ENCODE measurements around the gene TMEM86B. TPM values are rescaled to one million over a fixed set of nuclear protein-coding genes. Genes with fewer than 3 reads are reported as not detected.
A peak's percentile ranks its signal among the peaks of the same experiment; 100 is the strongest.

TMEM86B gene
- polyA plus RNA-seq, 4 donors = 22.8 to 255 (median 72.6) TPM

GRCh38 chr19:55270172-55270942, 41.8 kb upstream of the TMEM86B start:
- WGBS, 3 donors = 84 to 94% (median 91%) methylated on average over 25 of the region's 25 CpGs
- no peak for FAIRE-seq
- no peak overlapping the region for H3K27ac ChIP-seq (ENCODE audit: low read depth in 1 of 3, low read length in 2 of 3)

GRCh38 chr19:55269299-55269698, 40.7 kb upstream of the TMEM86B start:
- Histone ChIP-seq H3K9me3 (ENCODE audit: control insufficient read depth in 2 of 2, insufficient read depth in 1 of 2, low read depth in 1 of 2, low read length in 1 of 2) (peaks cover 0 to 3% of the 10 kb centered on the region in 2 donors), H3K27ac (ENCODE audit: low read depth in 1 of 3, low read length in 2 of 3) (no peak overlapping the region), H3K27me3 (ENCODE audit: control insufficient read depth in 3 of 3, insufficient read depth in 3 of 3, low read length in 3 of 3) (no peaks in the 10 kb centered on the region), H3K4me3 (ENCODE audit: low read depth in 1 of 3, low read length in 3 of 3) (no peak overlapping the region), H3K36me3 (ENCODE audit: control insufficient read depth in 3 of 3, insufficient read depth in 2 of 3, low read depth in 1 of 3, low read length in 3 of 3) (peaks cover 3 to 56% (median 4%) of the 10 kb centered on the region in 3 donors), H3K4me1 (ENCODE audit: control insufficient read depth in 3 of 3, insufficient read depth in 2 of 3, low read depth in 1 of 3, low read length in 2 of 3) (peaks cover 0 to 4% (median 0%) of the 10 kb centered on the region in 3 donors)
- no peak for DNase-seq
- no peak for FAIRE-seq
- WGBS, 3 donors = 93 to 97% (median 95%) methylated on average over 8 of the region's 8 CpGs

More at GRCh38 chr19:55270172-55270942, 41.8 kb upstream of the TMEM86B start:
- Histone ChIP-seq H3K27me3 (ENCODE audit: control insufficient read depth in 3 of 3, insufficient read depth in 3 of 3, low read length in 3 of 3) (no peaks in the 10 kb centered on the region), H3K4me1 (ENCODE audit: control insufficient read depth in 3 of 3, insufficient read depth in 2 of 3, low read depth in 1 of 3, low read length in 2 of 3) (peaks cover 0 to 4% (median 0%) of the 10 kb centered on the region in 3 donors), H3K9me3 (ENCODE audit: control insufficient read depth in 2 of 2, insufficient read depth in 1 of 2, low read depth in 1 of 2, low read length in 1 of 2) (peaks cover 0 to 3% of the 10 kb centered on the region in 2 donors), H3K36me3 (ENCODE audit: control insufficient read depth in 3 of 3, insufficient read depth in 2 of 3, low read depth in 1 of 3, low read length in 3 of 3) (peaks cover 3 to 60% (median 4%) of the 10 kb centered on the region in 3 donors), H3K4me3 (ENCODE audit: low read depth in 1 of 3, low read length in 3 of 3) (no peak overlapping the region)
- DNase-seq = peak in 1 of 2 donors; percentile 18

DNA sequence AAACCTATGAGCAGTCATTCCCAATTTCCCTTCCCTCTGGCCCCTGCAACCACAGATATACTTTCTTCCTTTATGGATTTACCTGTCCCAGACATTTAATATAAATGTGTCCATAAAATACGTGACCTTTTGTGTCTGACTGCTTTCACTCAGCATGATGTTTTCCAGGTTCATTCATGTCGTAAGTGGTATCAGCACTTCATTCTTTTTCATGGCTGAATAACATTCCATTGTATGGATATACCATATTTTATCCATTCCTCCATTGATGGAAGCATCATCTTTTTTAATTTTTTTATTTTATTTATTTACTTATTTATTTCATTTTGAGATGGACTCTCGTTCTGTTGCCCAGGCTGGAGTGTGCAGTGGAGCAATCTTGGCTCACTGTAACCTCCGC, 38.3 kb upstream of the TMEM86B start:
- Histone ChIP-seq H3K27ac (ENCODE audit: low read depth in 1 of 3, low read length in 2 of 3) (no peak overlapping the region), H3K9me3 (ENCODE audit: control insufficient read depth in 2 of 2, insufficient read depth in 1 of 2, low read depth in 1 of 2, low read length in 1 of 2) (peaks cover 0 to 3% of the 10 kb centered on the region in 2 donors), H3K36me3 (ENCODE audit: control insufficient read depth in 3 of 3, insufficient read depth in 2 of 3, low read depth in 1 of 3, low read length in 3 of 3) (peaks cover 0 to 43% (median 0%) of the 10 kb centered on the region in 3 donors), H3K4me1 (ENCODE audit: control insufficient read depth in 3 of 3, insufficient read depth in 2 of 3, low read depth in 1 of 3, low read length in 2 of 3) (peaks cover 0 to 4% (median 0%) of the 10 kb centered on the region in 3 donors), H3K4me3 (ENCODE audit: low read depth in 1 of 3, low read length in 3 of 3) (no peak overlapping the region), H3K27me3 (ENCODE audit: control insufficient read depth in 3 of 3, insufficient read depth in 3 of 3, low read length in 3 of 3) (no peaks in the 10 kb centered on the region)
- no peak for DNase-seq
- no peak for FAIRE-seq
- WGBS, 3 donors = 97 to 99% (median 98%) methylated on average over 4 of the region's 4 CpGs

DNA sequence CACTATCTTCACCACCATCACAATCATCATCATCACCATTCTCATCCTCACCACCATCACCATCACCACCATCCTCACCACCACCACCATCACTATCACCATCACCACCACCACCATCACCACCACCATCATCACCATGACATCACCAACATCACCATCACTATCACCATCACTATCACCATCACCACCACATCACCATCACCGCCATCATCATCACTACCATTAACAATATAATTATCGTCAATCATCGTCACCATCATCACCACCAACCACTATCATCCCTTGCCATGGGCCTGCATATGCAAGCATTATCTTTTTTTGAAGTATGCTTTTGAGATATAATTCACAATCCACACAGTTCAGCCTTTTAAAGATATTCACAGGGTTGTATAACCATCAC, 37.8 kb upstream of the TMEM86B start:
- Histone ChIP-seq H3K27ac (ENCODE audit: low read depth in 1 of 3, low read length in 2 of 3) (no peak overlapping the region), H3K36me3 (ENCODE audit: control insufficient read depth in 3 of 3, insufficient read depth in 2 of 3, low read depth in 1 of 3, low read length in 3 of 3) (peaks cover 0 to 39% (median 0%) of the 10 kb centered on the region in 3 donors), H3K9me3 (ENCODE audit: control insufficient read depth in 2 of 2, insufficient read depth in 1 of 2, low read depth in 1 of 2, low read length in 1 of 2) (peaks cover 0 to 3% of the 10 kb centered on the region in 2 donors), H3K27me3 (ENCODE audit: control insufficient read depth in 3 of 3, insufficient read depth in 3 of 3, low read length in 3 of 3) (no peaks in the 10 kb centered on the region), H3K4me3 (ENCODE audit: low read depth in 1 of 3, low read length in 3 of 3) (no peak overlapping the region), H3K4me1 (ENCODE audit: control insufficient read depth in 3 of 3, insufficient read depth in 2 of 3, low read depth in 1 of 3, low read length in 2 of 3) (peaks cover 0 to 4% (median 0%) of the 10 kb centered on the region in 3 donors)
- DNase-seq (no peak), FAIRE-seq (no peak)
- WGBS, 3 donors = 93 to 97% (median 97%) methylated on average over 3 of the region's 3 CpGs

- FAIRE-seq = no peak
- Histone ChIP-seq H3K27me3 (ENCODE audit: control insufficient read depth in 3 of 3, insufficient read depth in 3 of 3, low read length in 3 of 3) (no peaks in the 10 kb centered on the region), H3K4me3 (ENCODE audit: low read depth in 1 of 3, low read length in 3 of 3) (no peak overlapping the region), H3K9me3 (ENCODE audit: control insufficient read depth in 2 of 2, insufficient read depth in 1 of 2, low read depth in 1 of 2, low read length in 1 of 2) (peaks cover 0 to 3% of the 10 kb centered on the region in 2 donors), H3K36me3 (ENCODE audit: control insufficient read depth in 3 of 3, insufficient read depth in 2 of 3, low read depth in 1 of 3, low read length in 3 of 3) (peaks cover 0 to 34% (median 0%) of the 10 kb centered on the region in 3 donors), H3K4me1 (ENCODE audit: control insufficient read depth in 3 of 3, insufficient read depth in 2 of 3, low read depth in 1 of 3, low read length in 2 of 3) (peaks cover 0 to 4% (median 0%) of the 10 kb centered on the region in 3 donors), H3K27ac (ENCODE audit: low read depth in 1 of 3, low read length in 2 of 3) (no peak overlapping the region)
- WGBS, 3 donors = 88 to 96% (median 93%) methylated on average over 10 to 12 of the region's 12 CpGs
- no peak for DNase-seq
Observed at GRCh38 chr19:55265723-55266386, 37.3 kb upstream of the TMEM86B start.

DNA sequence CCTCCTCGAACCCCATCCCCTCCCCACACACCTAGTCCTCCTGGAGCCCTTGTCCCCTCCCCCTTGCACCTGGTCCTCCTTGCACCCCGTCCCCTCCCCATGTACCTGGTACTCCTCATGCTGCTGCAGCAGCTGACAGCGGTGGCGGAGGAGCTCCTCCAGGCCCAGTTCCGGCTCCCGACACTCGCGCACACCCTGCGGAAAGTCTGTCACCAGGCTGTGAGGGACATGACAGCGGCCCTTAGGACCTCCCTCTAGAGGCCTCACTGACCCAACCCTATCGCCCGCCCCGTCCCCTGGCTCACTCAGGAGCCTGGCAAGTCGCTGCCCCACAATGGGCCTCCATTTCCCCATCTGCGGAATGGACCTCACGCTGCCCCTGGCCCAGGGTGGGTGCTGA, 36.6 kb upstream of the TMEM86B start:
- Histone ChIP-seq H3K9me3 (ENCODE audit: control insufficient read depth in 2 of 2, insufficient read depth in 1 of 2, low read depth in 1 of 2, low read length in 1 of 2) (peaks cover 0 to 3% of the 10 kb centered on the region in 2 donors), H3K4me1 (ENCODE audit: control insufficient read depth in 3 of 3, insufficient read depth in 2 of 3, low read depth in 1 of 3, low read length in 2 of 3) (no peaks in the 10 kb centered on the region), H3K27ac (ENCODE audit: low read depth in 1 of 3, low read length in 2 of 3) (no peak overlapping the region), H3K36me3 (ENCODE audit: control insufficient read depth in 3 of 3, insufficient read depth in 2 of 3, low read depth in 1 of 3, low read length in 3 of 3) (peaks cover 0 to 30% (median 0%) of the 10 kb centered on the region in 3 donors), H3K4me3 (ENCODE audit: low read depth in 1 of 3, low read length in 3 of 3) (no peak overlapping the region), H3K27me3 (ENCODE audit: control insufficient read depth in 3 of 3, insufficient read depth in 3 of 3, low read length in 3 of 3) (no peaks in the 10 kb centered on the region)
- WGBS, 3 donors = 91 to 96% (median 93%) methylated on average over 16 of the region's 16 CpGs
- DNase-seq (no peak), FAIRE-seq (no peak)

GRCh38 chr19:55264531-55264930, 36.0 kb upstream of the TMEM86B start:
- H3K27me3 ChIP-seq (ENCODE audit: control insufficient read depth in 3 of 3, insufficient read depth in 3 of 3, low read length in 3 of 3) = no peaks in the 10 kb centered on the region
- FAIRE-seq (no peak), DNase-seq (no peak)
- H3K4me1 ChIP-seq (ENCODE audit: control insufficient read depth in 3 of 3, insufficient read depth in 2 of 3, low read depth in 1 of 3, low read length in 2 of 3) = peaks cover 0 to 5% (median 0%) of the 10 kb centered on the region in 3 donors
- H3K4me3 ChIP-seq (ENCODE audit: low read depth in 1 of 3, low read length in 3 of 3) = no peak overlapping the region
- peaks cover 0 to 24% (median 0%) of the 10 kb centered on the region in 3 donors for H3K36me3 ChIP-seq (ENCODE audit: control insufficient read depth in 3 of 3, insufficient read depth in 2 of 3, low read depth in 1 of 3, low read length in 3 of 3)
- H3K9me3 ChIP-seq (ENCODE audit: control insufficient read depth in 2 of 2, insufficient read depth in 1 of 2, low read depth in 1 of 2, low read length in 1 of 2) = peaks cover 0 to 3% of the 10 kb centered on the region in 2 donors
- no peak overlapping the region for H3K27ac ChIP-seq (ENCODE audit: low read depth in 1 of 3, low read length in 2 of 3)
- 84 to 95% (median 90%) methylated on average over 5 of the region's 5 CpGs for WGBS, 3 donors

- peaks cover 0 to 21% (median 0%) of the 10 kb centered on the region in 3 donors for H3K36me3 ChIP-seq (ENCODE audit: control insufficient read depth in 3 of 3, insufficient read depth in 2 of 3, low read depth in 1 of 3, low read length in 3 of 3)
- peaks cover 0 to 3% of the 10 kb centered on the region in 2 donors for H3K9me3 ChIP-seq (ENCODE audit: control insufficient read depth in 2 of 2, insufficient read depth in 1 of 2, low read depth in 1 of 2, low read length in 1 of 2)
- no peak overlapping the region for H3K27ac ChIP-seq (ENCODE audit: low read depth in 1 of 3, low read length in 2 of 3)
- H3K27me3 ChIP-seq (ENCODE audit: control insufficient read depth in 3 of 3, insufficient read depth in 3 of 3, low read length in 3 of 3) = no peaks in the 10 kb centered on the region
- peaks cover 0 to 7% (median 0%) of the 10 kb centered on the region in 3 donors for H3K4me1 ChIP-seq (ENCODE audit: control insufficient read depth in 3 of 3, insufficient read depth in 2 of 3, low read depth in 1 of 3, low read length in 2 of 3)
- FAIRE-seq (no peak), DNase-seq (no peak)
- 94 to 98% (median 97%) methylated on average over 9 of the region's 9 CpGs for WGBS, 3 donors
- no peak overlapping the region for H3K4me3 ChIP-seq (ENCODE audit: low read depth in 1 of 3, low read length in 3 of 3)
Observed at GRCh38 chr19:55262359-55262758, 33.8 kb upstream of the TMEM86B start.

All from small intestine (tissue), 7 donors.